KBM-7 (cell line): ENCODE results near the gene CWF19L1.
"Not testable (repeated sequence)": the region's sequence is repeated elsewhere in the genome, so short reads cannot be mapped to it uniquely, and the experiment has no call there.

ENCODE experiments used
- DNase-seq: peaks from one replicate; pipeline ENCODE4 v3.0.0-alpha.2; 2015
- in situ Hi-C: fragments of 300-500 bp; cut with MboI; formaldehyde crosslinking; loops from 2 replicates; pipeline ENCODE4 v1.14.3; 2020; ENCODE audit warnings: low sequenced_read_pairs, low pct_unique_long_range_greater_than_20kb, mixed read lengths

CWF19L1 gene

GRCh38 chr10:100267239-100268104 lies at the start of gene CWF19L1:
TSS of gene CWF19L1 (minus strand) at chr10:100267638. CDS start at chr10:100267593, 45 bp downstream.
- DNase-seq: peak; percentile 80
- in situ Hi-C loops: no loop called here

GRCh38 chr10:100315615-100316014 lies 48.2 kb upstream of the CWF19L1 start:
- in situ Hi-C loops: no loop called here
- DNase-seq: no peak

GRCh38 chr10:100311298-100311697 lies 43.9 kb upstream of the CWF19L1 start:
- in situ Hi-C loops: no loop called here
- no peak for DNase-seq

GRCh38 chr10:100307684-100308083 lies 40.2 kb upstream of the CWF19L1 start:
- in situ Hi-C loops: no loop called here
- no peak for DNase-seq

GRCh38 chr10:100306861-100307260 lies 39.4 kb upstream of the CWF19L1 start:
- in situ Hi-C loops: no loop called here
- no peak for DNase-seq

GRCh38 chr10:100304414-100304813 lies 37.0 kb upstream of the CWF19L1 start:
- in situ Hi-C loops: no loop called here
- no peak for DNase-seq

- peak; percentile 21 for DNase-seq
- in situ Hi-C loops: no loop called here
Observed at GRCh38 chr10:100303724-100304319, 36.4 kb upstream of the CWF19L1 start.

GRCh38 chr10:100301123-100301522 lies 33.7 kb upstream of the CWF19L1 start:
- in situ Hi-C loops, DNase-seq: not testable (repeated sequence)

GRCh38 chr10:100297242-100297641 lies 29.8 kb upstream of the CWF19L1 start:
- in situ Hi-C loops: no loop called here
- no peak for DNase-seq

- DNase-seq: no peak
- in situ Hi-C loops: no loop called here
Observed at GRCh38 chr10:100293066-100293465, 25.6 kb upstream of the CWF19L1 start.

- DNase-seq, in situ Hi-C loops: not testable (repeated sequence)
Observed at GRCh38 chr10:100292300-100292699, 24.9 kb upstream of the CWF19L1 start.

GRCh38 chr10:100291356-100291755 lies 23.9 kb upstream of the CWF19L1 start:
- in situ Hi-C loops: no loop called here
- peak; percentile 36 for DNase-seq

GRCh38 chr10:100289641-100290040 lies 22.2 kb upstream of the CWF19L1 start:
- in situ Hi-C loops: no loop called here
- DNase-seq: no peak

- in situ Hi-C loops: no loop called here
- DNase-seq: no peak
Observed at GRCh38 chr10:100288196-100288595, 20.8 kb upstream of the CWF19L1 start.

- in situ Hi-C loops: no loop called here
- no peak for DNase-seq
Observed at GRCh38 chr10:100287756-100288155, 20.3 kb upstream of the CWF19L1 start.

GRCh38 chr10:100286051-100287033 lies 18.9 kb upstream of the CWF19L1 start, which contains the start of gene BLOC1S2:
TSS of gene BLOC1S2 (minus strand) at chr10:100286680. CDS start at chr10:100286659, 21 bp downstream.
- in situ Hi-C loops: no loop called here
- peak; percentile 86 for DNase-seq

- in situ Hi-C loops, DNase-seq: not testable (repeated sequence)
Observed at GRCh38 chr10:100285326-100285725, 17.9 kb upstream of the CWF19L1 start.

GRCh38 chr10:100282907-100283306 lies 15.5 kb upstream of the CWF19L1 start:
- DNase-seq: peak; percentile 19
- in situ Hi-C loops: no loop called here

GRCh38 chr10:100276971-100277370 lies 9.5 kb upstream of the CWF19L1 start:
- in situ Hi-C loops, DNase-seq: not testable (repeated sequence)
